Trophoblast cell (in vitro differentiated cells and primary cell): Measurements from ENCODE around the gene FYN.

Experiments
- DNase-seq, 2 donors: peaks; one replicate each; pipeline ENCODE4 v3.0.0-alpha.2; 2016
- H2AFZ ChIP-seq: 2 replicates; pipeline ENCODE4 v1.6.1; 2013; ENCODE audit warnings: low read length, moderate library complexity, mild to moderate bottlenecking; ENCODE audit not compliant: insufficient read depth, poor library complexity
- H2AK5ac ChIP-seq: 2 replicates; pipeline ENCODE4 v1.6.1; 2013; ENCODE audit warnings: mild to moderate bottlenecking, low read length
- H2BK120ac ChIP-seq: 2 replicates; pipeline ENCODE4 v1.6.1; 2013; ENCODE audit warnings: low read length, mild to moderate bottlenecking, moderate library complexity; ENCODE audit not compliant: insufficient read depth, poor library complexity
- H2BK12ac ChIP-seq: 2 replicates; pipeline ENCODE4 v1.6.1; 2013; ENCODE audit warnings: mild to moderate bottlenecking, low read length, moderate library complexity
- H2BK5ac ChIP-seq: 2 replicates; pipeline ENCODE4 v1.6.1; 2013; ENCODE audit warnings: low read length, low read depth, moderate library complexity, mild to moderate bottlenecking; ENCODE audit not compliant: poor library complexity
- H3K14ac ChIP-seq: 2 replicates; pipeline ENCODE4 v1.6.1; 2013; ENCODE audit warnings: mild to moderate bottlenecking, low read length
- H3K18ac ChIP-seq: 2 replicates; pipeline ENCODE4 v1.6.1; 2013; ENCODE audit warnings: mild to moderate bottlenecking, low read length
- H3K23ac ChIP-seq: 2 replicates; pipeline ENCODE4 v1.6.1; 2013; ENCODE audit warnings: low read length
- H3K27ac ChIP-seq: 2 replicates; pipeline ENCODE4 v1.5.1; 2013; ENCODE audit warnings: low read depth, mild to moderate bottlenecking, inconsistent platforms, low read length, moderate library complexity
- H3K27me3 ChIP-seq: 2 replicates; pipeline ENCODE4 v1.6.1; 2013; ENCODE audit warnings: inconsistent platforms, mild to moderate bottlenecking, low read length, moderate library complexity; ENCODE audit not compliant: insufficient read depth
- H3K36me3 ChIP-seq, 2 experiments: 1 replicate in 1 of 2; 2 replicates in 1 of 2; pipeline ENCODE4 v1.6.1; 2013; ENCODE audit warnings: low read length in 2 of 2, mild to moderate bottlenecking in 2 of 2, moderate library complexity in 1 of 2; ENCODE audit not compliant: insufficient read depth in 2 of 2, control insufficient read depth in 1 of 2
- H3K4ac ChIP-seq: 2 replicates; pipeline ENCODE4 v1.6.1; 2013; ENCODE audit warnings: low read depth, mild to moderate bottlenecking, low read length, moderate library complexity
- H3K4me1 ChIP-seq, 2 experiments: 1 replicate in 1 of 2; 2 replicates in 1 of 2; pipeline ENCODE4 v1.6.1; 2013; ENCODE audit warnings: low read length in 2 of 2, mild to moderate bottlenecking in 2 of 2, moderate library complexity in 1 of 2; ENCODE audit not compliant: insufficient read depth in 2 of 2, control insufficient read depth in 1 of 2
- H3K4me2 ChIP-seq: 2 replicates; pipeline ENCODE4 v1.6.1; 2013; ENCODE audit warnings: inconsistent platforms, mild to moderate bottlenecking, low read length, moderate library complexity
- H3K4me3 ChIP-seq: 2 replicates; pipeline ENCODE4 v1.5.1; 2013; ENCODE audit warnings: mild to moderate bottlenecking, low read depth, low read length, inconsistent platforms
- H3K79me1 ChIP-seq: one replicate; pipeline ENCODE4 v1.6.1; 2013; ENCODE audit warnings: low read length
- H3K79me2 ChIP-seq: 2 replicates; pipeline ENCODE4 v1.6.1; 2013; ENCODE audit warnings: low read length, mild to moderate bottlenecking; ENCODE audit not compliant: control insufficient read depth, insufficient read depth, poor library complexity
- H3K9ac ChIP-seq: 2 replicates; pipeline ENCODE4 v1.6.1; 2013; ENCODE audit warnings: mild to moderate bottlenecking, low read length
- H3K9me3 ChIP-seq: 2 replicates; pipeline ENCODE4 v1.6.1; 2013; ENCODE audit warnings: low read depth, mild to moderate bottlenecking, control low read depth, inconsistent platforms, low read length; ENCODE audit not compliant: insufficient read depth
- H4K12ac ChIP-seq: 2 replicates; pipeline ENCODE4 v1.6.1; 2013; ENCODE audit warnings: low read depth, mild to moderate bottlenecking, low read length, moderate library complexity
- H4K8ac ChIP-seq: 2 replicates; pipeline ENCODE4 v1.6.1; 2013; ENCODE audit warnings: low read depth, mild to moderate bottlenecking, low read length, moderate library complexity
- H4K91ac ChIP-seq: one replicate; pipeline ENCODE4 v1.6.1; 2013; ENCODE audit warnings: low read depth, mild to moderate bottlenecking, low read length, moderate library complexity
- WGBS: extraction: QIAGEN DNeasy Blood & Tissue Kit; methylation state at CpG from one replicate; pipeline ENCODE4 v1.1.7; 2013; ENCODE audit warnings: missing lambda C conversion rate; ENCODE audit not compliant: insufficient read length, insufficient coverage; ENCODE audit errors: extremely low coverage; 5-methylcytosine and 5-hydroxymethylcytosine counted together

FYN gene

DNA sequence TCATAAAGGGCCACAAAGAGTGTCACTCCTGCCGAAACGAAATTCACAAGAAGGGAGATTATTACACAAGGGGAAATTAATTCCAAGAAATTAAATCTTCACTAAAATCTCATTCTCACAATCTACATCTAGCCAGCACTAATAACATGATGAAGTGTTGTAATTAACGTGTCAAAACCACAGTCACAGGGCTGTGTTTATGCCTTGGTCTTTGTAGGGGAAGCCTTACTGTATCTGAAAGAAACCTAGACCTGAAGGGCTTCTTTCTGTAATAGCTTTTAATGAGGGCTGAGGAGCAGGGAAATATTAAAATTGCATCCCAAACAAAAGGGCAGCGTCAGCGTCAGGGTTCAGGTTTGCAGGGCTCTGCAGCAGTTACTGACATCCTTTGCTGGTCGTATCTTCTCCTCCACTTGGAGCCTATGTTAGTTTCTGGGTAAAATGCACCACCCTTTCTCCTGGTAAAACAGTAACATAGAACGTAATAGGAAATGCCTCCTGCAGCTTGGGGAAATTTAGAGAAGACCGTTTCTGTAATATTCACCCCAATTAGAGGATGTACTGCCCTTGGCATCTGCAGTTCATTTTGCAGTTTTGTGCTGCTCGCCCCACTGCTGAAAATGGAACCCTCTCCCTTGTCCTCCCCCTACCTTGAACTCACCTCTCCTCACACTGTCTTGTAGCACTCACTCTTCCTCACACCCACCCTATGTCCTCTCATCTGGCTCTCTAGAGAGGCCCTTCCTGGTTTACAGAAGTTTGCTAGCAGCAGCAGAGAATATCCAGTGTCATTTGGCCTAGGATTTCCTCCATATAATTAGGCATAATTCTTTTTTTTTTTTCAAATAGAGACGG, 158.6 kb downstream of the FYN start:
- no peak overlapping the region for H3K27ac ChIP-seq
- no peak overlapping the region for H3K18ac ChIP-seq
- no peaks in the 10 kb centered on the region for H3K27me3 ChIP-seq
- H3K4me2 ChIP-seq, result no peak overlapping the region
- peaks cover 0 to 13% of the 10 kb centered on the region in 2 experiments for H3K36me3 ChIP-seq
- H2BK120ac ChIP-seq, result no peak overlapping the region
- H2AFZ ChIP-seq, result no peak overlapping the region
- H4K8ac ChIP-seq, result no peak overlapping the region
- H4K12ac ChIP-seq, result no peak overlapping the region
- WGBS, result no CpG with 5 or more reads among the region's 10 CpGs
- H3K79me2 ChIP-seq, result no peaks in the 10 kb centered on the region
- H4K91ac ChIP-seq, result no peak overlapping the region
- H3K14ac ChIP-seq, result no peak overlapping the region
- no peak overlapping the region for H2BK12ac ChIP-seq
- H3K9ac ChIP-seq, result no peak overlapping the region
- H3K9me3 ChIP-seq, result peaks cover 2% of the 10 kb centered on the region
- no peak overlapping the region for H3K4me3 ChIP-seq
- no peak overlapping the region for H3K23ac ChIP-seq
- no peaks in the 10 kb centered on the region for H3K79me1 ChIP-seq
- H2BK5ac ChIP-seq, result no peak overlapping the region
- no peak overlapping the region for H2AK5ac ChIP-seq
- no peaks in the 10 kb centered on the region for H3K4me1 ChIP-seq
- H3K4ac ChIP-seq, result no peak overlapping the region
- no peak for DNase-seq

DNA sequence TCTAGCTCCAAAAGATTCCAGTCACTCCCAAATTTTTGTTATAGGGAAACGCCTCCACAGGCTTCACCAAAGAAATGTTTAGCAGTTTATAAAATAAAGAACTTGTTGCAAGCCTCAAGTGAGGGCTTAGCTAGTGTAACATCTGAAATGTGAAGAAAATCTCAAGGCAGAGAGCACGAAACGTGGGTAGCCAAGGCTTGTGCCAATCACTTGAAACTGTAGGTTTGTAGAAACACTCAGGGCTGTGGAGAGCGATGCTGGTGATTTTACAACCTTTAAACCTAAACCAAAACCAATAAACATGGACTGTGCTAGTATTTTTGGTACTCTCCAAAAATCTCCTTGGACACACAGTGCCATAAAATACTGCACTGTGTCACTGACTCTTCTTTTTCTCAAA, 159.4 kb downstream of the FYN start:
- Histone ChIP-seq H3K4me1 (peaks cover 1 to 2% of the 10 kb centered on the region in 2 experiments), H4K91ac (no peak overlapping the region), H3K18ac (no peak overlapping the region)

DNA sequence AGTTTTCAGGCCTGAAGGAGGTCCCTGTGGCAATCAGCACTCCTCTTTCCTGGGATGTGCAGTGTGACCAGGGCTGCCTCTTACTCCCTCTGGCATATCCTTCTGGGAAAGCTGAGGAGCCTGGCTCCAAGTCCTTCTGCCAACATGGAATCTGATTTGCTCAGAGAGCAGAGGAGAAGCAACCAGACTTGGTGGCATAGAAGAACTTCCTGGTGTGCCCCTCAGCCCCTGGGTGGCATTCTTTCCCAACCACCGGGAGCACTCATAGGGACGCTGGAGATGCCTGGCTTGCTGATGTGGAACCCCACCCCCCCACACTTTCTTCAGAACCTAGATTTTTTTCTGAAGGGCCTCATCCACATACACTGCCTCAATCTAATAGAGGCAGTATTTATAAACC, 160.0 kb downstream of the FYN start:
- H2BK12ac ChIP-seq, result no peak overlapping the region
- no peak overlapping the region for H2BK5ac ChIP-seq
- no peak overlapping the region for H3K27ac ChIP-seq
- H3K4me3 ChIP-seq, result no peak overlapping the region
- H2BK120ac ChIP-seq, result no peak overlapping the region
- H3K9me3 ChIP-seq, result peaks cover 2% of the 10 kb centered on the region
- H4K8ac ChIP-seq, result no peak overlapping the region
- H3K18ac ChIP-seq, result no peak overlapping the region
- H3K27me3 ChIP-seq, result no peaks in the 10 kb centered on the region
- H3K79me2 ChIP-seq, result no peaks in the 10 kb centered on the region
- H3K9ac ChIP-seq, result no peak overlapping the region
- H3K14ac ChIP-seq, result no peak overlapping the region
- no peak overlapping the region for H3K4ac ChIP-seq
- no peak overlapping the region for H3K23ac ChIP-seq
- H3K36me3 ChIP-seq, result peaks cover 0 to 6% of the 10 kb centered on the region in 2 experiments
- no peak overlapping the region for H2AK5ac ChIP-seq
- H4K91ac ChIP-seq, result no peak overlapping the region
- DNase-seq, result no peak
- no peak overlapping the region for H2AFZ ChIP-seq
- peaks cover 1% of the 10 kb centered on the region for H3K79me1 ChIP-seq
- H3K4me1 ChIP-seq, result peaks cover 6% of the 10 kb centered on the region in 2 experiments
- WGBS, result no CpG with 5 or more reads among the region's 2 CpGs
- H3K4me2 ChIP-seq, result no peak overlapping the region
- no peak overlapping the region for H4K12ac ChIP-seq

More for the DNA sequence above, 159.4 kb downstream of the FYN start:
- H2BK5ac ChIP-seq, result no peak overlapping the region
- H3K27me3 ChIP-seq, result no peaks in the 10 kb centered on the region
- no peak overlapping the region for H2AK5ac ChIP-seq
- WGBS, result no CpG with 5 or more reads among the region's 4 CpGs
- H4K12ac ChIP-seq, result no peak overlapping the region
- peaks cover 0 to 11% of the 10 kb centered on the region in 2 experiments for H3K36me3 ChIP-seq
- no peak overlapping the region for H2AFZ ChIP-seq
- H3K9ac ChIP-seq, result no peak overlapping the region
- no peak overlapping the region for H3K4ac ChIP-seq
- H2BK12ac ChIP-seq, result no peak overlapping the region
- peaks cover 2% of the 10 kb centered on the region for H3K9me3 ChIP-seq
- H2BK120ac ChIP-seq, result no peak overlapping the region
- H3K23ac ChIP-seq, result no peak overlapping the region
- no peak overlapping the region for H4K8ac ChIP-seq
- H3K79me1 ChIP-seq, result no peaks in the 10 kb centered on the region
- H3K27ac ChIP-seq, result no peak overlapping the region
- H3K14ac ChIP-seq, result no peak overlapping the region
- no peak for DNase-seq
- H3K4me2 ChIP-seq, result no peak overlapping the region
- H3K79me2 ChIP-seq, result no peaks in the 10 kb centered on the region
- H3K4me3 ChIP-seq, result no peak overlapping the region

DNA sequence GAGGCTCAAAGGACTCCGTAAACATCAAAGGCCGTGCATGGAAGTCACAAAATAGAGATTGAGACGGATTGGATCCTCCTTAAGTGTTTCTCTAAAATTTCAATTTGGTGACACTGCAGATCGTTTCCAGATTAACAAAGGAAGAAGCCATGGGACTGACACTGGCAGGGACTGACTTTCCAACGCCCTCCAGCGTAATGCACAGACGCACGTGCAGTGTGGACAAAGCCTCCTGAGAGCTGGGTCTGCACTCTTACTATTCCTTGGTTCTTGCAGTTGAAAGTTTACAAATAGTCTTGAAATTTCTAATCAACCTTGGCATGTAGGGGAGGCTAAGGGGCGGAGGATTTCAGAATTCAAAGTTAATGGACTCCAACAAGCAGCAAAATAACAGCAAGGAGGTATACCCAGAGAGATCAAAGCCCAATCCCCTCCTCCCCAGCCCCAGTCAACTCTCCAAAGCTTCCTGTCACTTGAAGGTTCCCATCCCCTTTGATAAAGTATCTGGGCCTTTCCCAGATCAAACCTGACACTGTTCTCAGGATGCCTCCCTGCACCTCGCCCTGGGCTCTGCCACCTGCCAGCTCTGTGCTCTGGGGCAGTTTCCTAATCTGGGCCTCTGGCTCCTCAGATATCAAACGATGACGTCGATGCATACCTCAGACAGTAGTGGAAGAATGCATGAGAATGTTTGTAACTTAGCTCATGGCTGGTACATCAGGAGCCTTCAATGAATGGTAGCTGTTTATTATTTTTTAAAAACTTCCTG, 161.1 kb downstream of the FYN start:
- no CpG with 5 or more reads among the region's 13 CpGs for WGBS
- Histone ChIP-seq H3K4me1 (peaks cover 6 to 9% of the 10 kb centered on the region in 2 experiments), H4K91ac (no peak overlapping the region), H3K9me3 (peaks cover 2% of the 10 kb centered on the region), H3K14ac (no peak overlapping the region), H3K27ac (no peak overlapping the region), H2BK12ac (no peak overlapping the region), H2BK120ac (no peak overlapping the region), H4K12ac (no peak overlapping the region), H3K79me1 (peaks cover 1% of the 10 kb centered on the region), H2AFZ (no peak overlapping the region), H4K8ac (no peak overlapping the region), H3K9ac (no peak overlapping the region), H2BK5ac (no peak overlapping the region), H3K23ac (no peak overlapping the region), H3K36me3 (peaks cover 0 to 6% of the 10 kb centered on the region in 2 experiments), H3K4me3 (no peak overlapping the region), H3K27me3 (no peaks in the 10 kb centered on the region), H3K4ac (no peak overlapping the region), H3K18ac (no peak overlapping the region), H2AK5ac (no peak overlapping the region), H3K79me2 (no peaks in the 10 kb centered on the region), H3K4me2 (no peak overlapping the region)
- peak; percentile 73 to 83 for DNase-seq
